Natural killer cell (primary cell): ENCODE results near the gene SOCS4. TPM values are rescaled to one million over a fixed set of nuclear protein-coding genes. Genes with fewer than 3 reads are reported as not detected.

ENCODE experiments used
- ATAC-seq, 3 donors: fragments of 150-1000 bp in 2 of 3; fragments of 200-7000 bp in 1 of 3; cut with Tn5 transposase; 1 replicate in 1 of 3; 2 replicates in 2 of 3; pipeline ENCODE4 v1.10.0; 2021; ENCODE audit warnings: mild to moderate bottlenecking in 2 of 3, moderate library complexity in 2 of 3
- DNase-seq, 2 donors: peaks; one replicate each; pipeline versions ENCODE4 v3.0.0 to v3.0.0-alpha.2; 2013 to 2021; ENCODE audit warnings: mixed read lengths in 1 of 2
- H3K27ac ChIP-seq: one replicate; pipeline ENCODE4 v1.5.1; 2013; ENCODE audit warnings: mild to moderate bottlenecking, low read length
- H3K27me3 ChIP-seq: one replicate; pipeline ENCODE4 v1.6.1; 2013; ENCODE audit warnings: low read length; ENCODE audit not compliant: control insufficient read depth, insufficient read depth
- H3K36me3 ChIP-seq: one replicate; pipeline ENCODE4 v1.6.1; 2013; ENCODE audit warnings: low read length; ENCODE audit not compliant: control insufficient read depth, insufficient read depth
- H3K4me1 ChIP-seq: one replicate; pipeline ENCODE4 v1.6.1; 2013; ENCODE audit warnings: low read length; ENCODE audit not compliant: control insufficient read depth, insufficient read depth
- H3K4me3 ChIP-seq: one replicate; pipeline ENCODE4 v1.5.1; 2013; ENCODE audit warnings: low read length
- H3K9me3 ChIP-seq: one replicate; pipeline ENCODE4 v1.6.1; 2013; ENCODE audit warnings: low read length; ENCODE audit not compliant: control insufficient read depth, insufficient read depth
- H3K27ac Mint-ChIP-seq, 2 donors: one replicate each; pipeline ENCODE4 v1.8.0; 2022; ENCODE audit warnings: mild to moderate bottlenecking in 2 of 2, mixed read lengths in 2 of 2, moderate library complexity in 1 of 2
- H3K27me3 Mint-ChIP-seq, 2 donors: one replicate each; pipeline ENCODE4 v1.8.0; 2022; ENCODE audit warnings: low read depth in 2 of 2, mixed read lengths in 2 of 2
- H3K36me3 Mint-ChIP-seq: one replicate; pipeline ENCODE4 v1.8.0; 2022; ENCODE audit warnings: mixed read lengths
- H3K4me1 Mint-ChIP-seq, 2 donors: one replicate each; pipeline ENCODE4 v1.8.0; 2022; ENCODE audit warnings: mixed read lengths in 2 of 2
- H3K4me3 Mint-ChIP-seq: one replicate; pipeline ENCODE4 v1.8.0; 2022; ENCODE audit warnings: mild to moderate bottlenecking, moderate library complexity, mixed read lengths
- H3K9me3 Mint-ChIP-seq, 2 donors: one replicate each; pipeline ENCODE4 v1.8.0; 2022; ENCODE audit warnings: mixed read lengths in 2 of 2
- WGBS: methylation state at CpG from one replicate; pipeline ENCODE4 v1.1.7; 2013; ENCODE audit warnings: missing lambda C conversion rate; ENCODE audit not compliant: insufficient coverage; 5-methylcytosine and 5-hydroxymethylcytosine counted together
- intact Hi-C: fragments of 100-400 bp; cut with micrococcal nuclease; formaldehyde crosslinking; loops from one replicate; pipeline ENCODE4 v1.14.2; 2022
- total RNA-seq, 4 donors: library from RNA; stranded (reverse); fragments of 120-200 nt in 1 of 4; gene quantifications; one replicate each; pipeline versions ENCODE4 v1.2.3 to v1.2.4, GENCODE V29; 2013 to 2022
- TF ChIP-seq, protein P1 (sequence below): fragments of 200-600 bp; IDR thresholded peaks from one replicate; pipeline ENCODE4 v1.8.0; 2022; ENCODE audit warnings: antibody characterized with exemption

The SOCS4 gene
- total RNA-seq, 3 donors from 2014 or later (not counting 1 experiment from before 2014, with no cell fraction given), result 17.6 to 21.9 (median 21.9) TPM

DNA sequence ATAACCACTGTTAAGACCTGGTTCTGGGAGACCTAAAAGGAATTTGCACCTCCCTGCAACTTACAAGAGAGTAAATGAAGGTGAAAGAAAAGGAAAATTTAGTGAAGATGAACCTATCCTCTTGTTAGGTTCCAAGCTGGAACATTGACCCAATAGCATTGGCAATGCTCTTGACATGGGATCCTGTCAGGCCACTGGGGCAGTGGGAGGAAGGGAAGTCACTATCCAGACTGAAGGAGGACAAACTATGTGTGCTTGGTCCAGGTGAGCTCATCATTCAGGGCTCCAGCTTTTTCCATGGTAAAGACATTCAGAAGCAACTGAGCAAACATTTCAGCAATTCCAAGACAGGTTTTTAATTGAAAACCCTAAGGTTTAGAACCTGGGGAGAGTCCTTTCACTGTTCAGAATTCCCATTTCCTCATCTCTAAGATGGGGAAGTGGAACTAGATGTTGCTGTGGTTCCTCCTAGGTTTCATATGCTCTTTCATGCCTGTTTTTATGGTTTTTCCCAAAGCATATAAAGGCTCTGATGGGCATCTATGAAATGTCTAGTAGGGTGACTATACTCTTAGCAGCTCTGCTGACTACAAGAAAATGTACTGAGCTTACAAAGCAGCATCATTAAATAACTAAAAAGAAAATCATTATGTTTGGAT is 57.5 kb downstream of the SOCS4 start:
- Histone ChIP-seq H3K27ac (no peak overlapping the region), H3K27me3 (no peaks in the 10 kb centered on the region), H3K9me3 (no peaks in the 10 kb centered on the region), H3K4me3 (no peak overlapping the region), H3K36me3 (no peaks in the 10 kb centered on the region), H3K4me1 (no peaks in the 10 kb centered on the region)
- DNase-seq (no peak), ATAC-seq (no peak)
- Mint-ChIP-seq H3K36me3 (no peaks in the 10 kb centered on the region), H3K27ac (no peak overlapping the region), H3K4me1 (no peaks in the 10 kb centered on the region), H3K9me3 (no peaks in the 10 kb centered on the region), H3K4me3 (no peak overlapping the region), H3K27me3 (no peaks in the 10 kb centered on the region)
- intact Hi-C loops, result no loop called here
- TF ChIP-seq, protein P1, sequence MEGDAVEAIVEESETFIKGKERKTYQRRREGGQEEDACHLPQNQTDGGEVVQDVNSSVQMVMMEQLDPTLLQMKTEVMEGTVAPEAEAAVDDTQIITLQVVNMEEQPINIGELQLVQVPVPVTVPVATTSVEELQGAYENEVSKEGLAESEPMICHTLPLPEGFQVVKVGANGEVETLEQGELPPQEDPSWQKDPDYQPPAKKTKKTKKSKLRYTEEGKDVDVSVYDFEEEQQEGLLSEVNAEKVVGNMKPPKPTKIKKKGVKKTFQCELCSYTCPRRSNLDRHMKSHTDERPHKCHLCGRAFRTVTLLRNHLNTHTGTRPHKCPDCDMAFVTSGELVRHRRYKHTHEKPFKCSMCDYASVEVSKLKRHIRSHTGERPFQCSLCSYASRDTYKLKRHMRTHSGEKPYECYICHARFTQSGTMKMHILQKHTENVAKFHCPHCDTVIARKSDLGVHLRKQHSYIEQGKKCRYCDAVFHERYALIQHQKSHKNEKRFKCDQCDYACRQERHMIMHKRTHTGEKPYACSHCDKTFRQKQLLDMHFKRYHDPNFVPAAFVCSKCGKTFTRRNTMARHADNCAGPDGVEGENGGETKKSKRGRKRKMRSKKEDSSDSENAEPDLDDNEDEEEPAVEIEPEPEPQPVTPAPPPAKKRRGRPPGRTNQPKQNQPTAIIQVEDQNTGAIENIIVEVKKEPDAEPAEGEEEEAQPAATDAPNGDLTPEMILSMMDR, result no peak

DNA sequence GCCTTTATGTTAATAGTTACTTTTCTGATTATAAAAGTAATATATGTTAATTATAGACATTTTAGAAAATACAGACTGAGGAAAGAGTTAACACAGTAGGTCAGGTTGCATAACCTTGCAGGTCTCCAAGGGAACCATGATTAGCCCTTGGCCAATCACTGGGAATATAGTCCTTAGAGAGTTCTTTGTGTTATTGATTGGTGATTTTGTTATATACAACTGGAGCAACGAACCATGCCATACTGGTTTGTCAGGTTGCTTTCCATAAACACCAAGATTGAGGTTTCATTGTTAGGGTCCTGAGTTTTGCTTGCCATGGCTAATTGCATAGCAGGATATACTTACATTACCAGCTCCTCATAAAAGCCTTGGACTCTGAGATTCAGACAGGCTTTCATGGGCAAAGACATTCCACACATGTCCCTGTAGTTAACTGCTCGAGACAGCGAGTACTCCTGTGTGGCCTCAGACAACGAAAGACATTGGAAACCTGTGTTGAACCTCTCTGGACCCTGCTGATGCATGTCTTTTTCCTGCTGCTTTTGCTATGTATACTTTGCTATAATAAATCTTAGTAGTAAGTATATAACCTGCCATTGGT is 58.1 kb downstream of the SOCS4 start:
- Histone ChIP-seq H3K27me3 (no peaks in the 10 kb centered on the region), H3K9me3 (no peaks in the 10 kb centered on the region), H3K27ac (no peak overlapping the region), H3K4me3 (no peak overlapping the region), H3K36me3 (no peaks in the 10 kb centered on the region), H3K4me1 (no peaks in the 10 kb centered on the region)
- intact Hi-C loops, result no loop called here
- Mint-ChIP-seq H3K4me3 (no peak overlapping the region), H3K36me3 (no peaks in the 10 kb centered on the region), H3K27ac (no peak overlapping the region), H3K9me3 (no peaks in the 10 kb centered on the region), H3K4me1 (no peaks in the 10 kb centered on the region), H3K27me3 (no peaks in the 10 kb centered on the region)
- TF ChIP-seq, protein P1, result no peak
- 90% methylated on average over 4 of the region's 4 CpGs for WGBS
- ATAC-seq (no peak), DNase-seq (no peak)

DNA sequence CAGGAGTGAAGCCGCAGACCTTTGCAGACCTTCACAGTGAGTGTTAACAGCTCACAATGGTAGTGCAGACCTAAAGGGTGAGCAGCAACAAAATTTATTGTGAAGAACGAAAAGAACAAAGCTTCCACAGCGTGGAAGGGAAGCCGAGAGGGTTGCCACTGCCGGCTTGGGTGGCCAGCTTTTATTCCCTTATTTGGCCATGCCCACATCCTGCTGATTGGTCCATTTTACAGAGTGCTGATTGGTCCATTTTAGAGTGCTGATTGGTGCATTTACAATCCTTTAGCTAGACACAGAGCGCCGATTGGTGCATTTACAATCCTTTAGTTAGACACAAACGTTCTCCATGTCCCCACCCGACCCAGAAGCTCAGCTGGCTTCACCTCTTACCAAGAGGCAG is 59.9 kb downstream of the SOCS4 start:
- no peaks in the 10 kb centered on the region for H3K27me3 ChIP-seq
- H3K27ac Mint-ChIP-seq, result no peak overlapping the region
- H3K27ac ChIP-seq, result no peak overlapping the region
- no peaks in the 10 kb centered on the region for H3K4me1 ChIP-seq
- H3K9me3 Mint-ChIP-seq, result no peaks in the 10 kb centered on the region
- WGBS, result 94% methylated on average over 9 of the region's 9 CpGs
- H3K4me1 Mint-ChIP-seq, result no peaks in the 10 kb centered on the region
- no peaks in the 10 kb centered on the region for H3K36me3 Mint-ChIP-seq
- no peak overlapping the region for H3K4me3 ChIP-seq
- no peak for DNase-seq
- no peak overlapping the region for H3K4me3 Mint-ChIP-seq
- H3K27me3 Mint-ChIP-seq, result no peaks in the 10 kb centered on the region
- intact Hi-C loops, result no loop called here
- no peak for ATAC-seq
- H3K9me3 ChIP-seq, result no peaks in the 10 kb centered on the region
- no peaks in the 10 kb centered on the region for H3K36me3 ChIP-seq
- TF ChIP-seq, protein P1, result no peak

DNA sequence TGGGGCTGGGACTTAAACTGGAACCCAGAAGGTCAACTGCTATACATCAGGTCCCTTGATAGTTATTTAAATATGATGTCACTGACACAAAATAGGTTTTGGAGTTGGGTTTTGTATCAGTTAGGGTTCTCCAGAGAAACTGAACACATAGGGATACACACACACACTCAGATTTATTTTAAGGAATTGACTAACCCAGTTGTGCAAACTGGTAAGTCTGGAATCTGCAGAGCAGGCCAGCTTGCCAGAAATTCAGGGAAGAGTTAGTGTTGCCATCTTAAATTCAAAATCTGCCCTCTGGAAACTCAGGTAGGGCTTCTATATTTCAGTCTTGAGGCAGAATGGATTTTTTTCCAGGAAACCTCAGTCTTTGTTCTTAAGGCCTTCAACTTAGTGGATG is 61.3 kb downstream of the SOCS4 start:
- DNase-seq (no peak), ATAC-seq (no peak)
- Mint-ChIP-seq H3K9me3 (no peaks in the 10 kb centered on the region), H3K4me3 (no peak overlapping the region), H3K27me3 (no peaks in the 10 kb centered on the region), H3K36me3 (no peaks in the 10 kb centered on the region), H3K27ac (no peak overlapping the region), H3K4me1 (peaks cover 0 to 6% of the 10 kb centered on the region in 2 donors)
- TF ChIP-seq, protein P1, result no peak
- no peaks in the 10 kb centered on the region for H3K36me3 ChIP-seq
- intact Hi-C loops, result no loop called here
- H3K9me3 ChIP-seq, result no peaks in the 10 kb centered on the region
- H3K4me1 ChIP-seq, result no peaks in the 10 kb centered on the region
- no peak overlapping the region for H3K27ac ChIP-seq
- no peak overlapping the region for H3K4me3 ChIP-seq
- H3K27me3 ChIP-seq, result no peaks in the 10 kb centered on the region
